Skin of body (tissue), 2 donors: ENCODE data around the gene TNFSF9. TPM values are rescaled to one million over a fixed set of nuclear protein-coding genes. Genes with fewer than 3 reads are reported as not detected.
"Not testable (repeated sequence)": the region's sequence is repeated elsewhere in the genome, so short reads cannot be mapped to it uniquely, and the experiment has no call there.

Experiments
- DNase-seq: peaks from one replicate; lab custom pipeline; 2025; lab: John Stamatoyannopoulos, UW
- total RNA-seq: library from RNA; depleted of rRNA; stranded (reverse); fragments of >200 nt; gene quantifications from one replicate; pipeline ENCODE4 v1.2.3, GENCODE V29; 2014

Gene TNFSF9
- total RNA-seq, 1 donor from 2014 or later: 0.69 TPM

DNA sequence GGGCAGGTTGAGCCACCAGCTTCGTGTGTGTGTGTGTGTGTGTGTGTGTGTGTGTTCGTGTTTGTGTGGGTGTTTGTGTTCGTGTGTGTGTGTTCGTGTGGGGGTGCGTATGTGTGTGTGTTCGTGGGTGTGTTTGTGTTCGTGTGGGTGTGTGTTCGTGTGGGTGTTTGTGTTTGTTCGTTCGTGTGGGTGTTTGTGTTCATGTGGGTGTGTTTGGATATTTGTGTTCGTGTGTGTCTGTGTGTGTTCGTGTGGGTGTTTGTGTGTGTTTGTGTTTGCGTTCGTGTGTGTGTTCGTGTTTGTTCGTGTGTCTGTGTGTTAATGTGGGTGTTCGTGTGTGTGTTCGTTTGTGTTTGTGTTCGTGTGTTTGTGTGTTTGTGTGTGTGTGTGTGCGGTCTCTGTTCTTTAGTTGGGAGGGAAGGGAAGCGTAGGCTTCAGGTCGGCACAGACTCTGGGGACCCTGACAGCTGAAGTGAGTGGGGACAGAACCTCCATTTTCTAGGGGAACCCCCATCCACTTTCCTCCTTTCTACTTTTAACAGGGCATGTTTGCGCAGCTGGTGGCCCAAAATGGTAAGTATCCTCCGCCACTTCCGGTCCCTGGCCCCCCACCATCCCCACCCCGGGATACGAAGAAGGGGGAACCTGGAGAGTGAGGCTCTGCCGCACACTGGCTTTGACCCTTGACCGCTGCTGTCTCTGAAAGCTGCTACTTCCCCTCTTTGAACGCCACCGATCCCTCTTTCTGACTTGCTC lies 1.6 kb downstream of the TNFSF9 start:
- no peak for DNase-seq

GRCh38 chr19:6533000-6533328 lies 2.1 kb downstream of the TNFSF9 start:
- no peak for DNase-seq

- DNase-seq: no peak
These were observed 3.1 kb downstream of the TNFSF9 start for GRCh38 chr19:6533746-6534418.

GRCh38 chr19:6534451-6535093 lies 3.7 kb downstream of the TNFSF9 start:
- no peak for DNase-seq

DNA sequence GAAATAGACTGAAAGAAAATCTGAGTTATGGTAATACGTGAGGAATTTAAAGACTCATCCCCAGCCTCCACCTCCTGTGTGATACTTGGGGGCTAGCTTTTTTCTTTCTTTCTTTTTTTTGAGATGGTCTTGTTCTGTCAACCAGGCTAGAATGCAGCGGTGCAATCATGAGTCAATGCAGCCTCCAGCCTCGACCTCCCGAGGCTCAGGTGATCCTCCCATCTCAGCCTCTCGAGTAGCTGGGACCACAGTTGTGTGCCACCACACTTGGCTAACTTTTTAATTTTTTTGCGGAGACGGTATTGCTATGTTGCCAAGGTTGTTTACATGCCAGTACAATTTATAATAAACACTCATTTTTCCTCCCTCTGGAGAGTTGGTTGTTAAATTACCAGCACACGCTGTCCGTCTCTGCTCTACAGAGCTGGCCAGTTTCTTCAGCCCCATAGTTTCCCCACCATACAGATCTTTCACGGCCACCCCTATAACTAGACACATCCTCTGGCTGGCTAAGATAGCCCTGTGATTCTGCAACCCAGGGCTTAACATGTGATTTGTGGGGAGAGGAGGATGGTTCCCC lies 4.8 kb downstream of the TNFSF9 start:
- no peak for DNase-seq

GRCh38 chr19:6539514-6539913 lies 8.7 kb downstream of the TNFSF9 start:
- no peak for DNase-seq

DNA sequence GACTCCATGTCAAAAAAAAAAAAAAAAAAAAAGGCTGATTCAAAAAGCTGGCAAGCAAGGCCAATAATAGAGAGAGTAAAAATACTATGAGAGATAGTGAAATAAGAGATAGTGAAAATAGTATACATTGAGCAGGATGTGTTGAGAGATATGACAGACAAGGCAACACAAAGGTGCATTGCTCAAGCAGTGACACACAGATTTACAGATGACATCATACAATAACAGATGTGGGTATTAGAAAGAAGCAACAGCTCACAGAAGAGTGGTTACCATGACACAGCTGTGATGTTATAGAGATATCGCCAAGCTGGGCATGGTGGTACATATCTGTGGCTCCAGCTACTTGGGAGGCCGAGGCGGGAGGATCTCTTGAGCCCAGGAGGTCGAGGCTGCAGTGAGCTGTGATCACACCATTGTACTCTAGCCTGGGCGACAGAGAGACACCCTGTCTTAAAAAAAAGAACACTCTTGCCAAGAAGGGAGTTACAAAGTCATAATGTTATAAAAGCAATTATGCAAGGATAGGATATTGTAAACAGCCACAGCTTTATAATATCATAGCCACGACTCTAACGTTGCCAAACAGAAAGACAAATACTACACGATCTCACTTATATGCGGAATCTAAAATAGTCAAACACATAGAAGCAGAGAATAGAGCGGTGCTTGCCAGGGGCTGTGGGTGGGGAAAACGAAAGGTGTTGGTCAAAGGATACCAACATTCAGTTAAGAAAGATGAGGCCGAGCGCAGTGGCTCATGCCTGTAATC lies 10.3 kb downstream of the TNFSF9 start:
- no peak for DNase-seq

DNA sequence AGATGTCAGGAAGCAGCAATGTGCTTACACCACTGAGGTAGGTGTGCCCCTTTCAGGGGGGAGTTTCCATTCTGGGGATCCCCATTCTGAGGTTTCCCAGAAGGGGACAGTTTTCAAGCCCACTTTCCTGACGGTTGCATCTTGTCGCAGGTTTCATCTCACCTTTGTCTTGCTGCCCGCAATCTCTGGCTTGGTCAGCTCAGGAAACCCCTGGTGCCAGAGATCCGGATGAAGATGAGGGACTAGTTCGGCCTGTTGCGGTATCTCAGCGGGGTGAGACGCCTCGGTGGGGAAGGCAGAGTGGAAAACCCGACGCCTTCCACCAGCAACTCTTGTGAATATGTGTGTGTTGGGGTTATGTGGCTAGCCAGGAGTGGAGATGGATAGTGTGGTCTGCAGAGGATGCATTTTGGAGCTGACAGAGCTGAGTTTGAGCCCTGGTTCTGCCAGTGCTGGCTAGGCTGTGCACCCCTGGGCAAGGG lies 13.1 kb downstream of the TNFSF9 start:
- DNase-seq: no peak

DNA sequence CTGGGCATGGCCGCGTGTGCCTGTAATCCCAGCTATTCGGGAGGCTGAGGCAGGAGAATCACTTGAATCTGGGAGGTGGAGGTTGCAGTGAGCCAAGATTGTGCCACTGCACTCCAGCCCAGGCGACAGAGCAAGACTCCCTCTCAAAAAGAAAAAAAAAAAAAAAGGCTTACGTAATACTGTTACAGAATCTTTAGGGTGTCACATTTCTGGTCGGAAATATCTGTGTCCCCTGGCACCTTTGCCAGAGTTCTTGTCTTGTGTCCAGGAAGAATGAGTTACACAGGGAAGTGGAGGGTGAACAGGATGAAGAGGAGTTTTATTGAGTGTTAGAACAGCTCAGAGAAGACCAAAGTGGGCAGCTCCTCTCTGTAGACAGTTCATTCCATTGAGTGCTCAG lies 19.9 kb downstream of the TNFSF9 start:
- not testable (repeated sequence) for DNase-seq

- no peak for DNase-seq
These were observed 20.3 kb downstream of the TNFSF9 start for GRCh38 chr19:6551091-6551490.

DNA sequence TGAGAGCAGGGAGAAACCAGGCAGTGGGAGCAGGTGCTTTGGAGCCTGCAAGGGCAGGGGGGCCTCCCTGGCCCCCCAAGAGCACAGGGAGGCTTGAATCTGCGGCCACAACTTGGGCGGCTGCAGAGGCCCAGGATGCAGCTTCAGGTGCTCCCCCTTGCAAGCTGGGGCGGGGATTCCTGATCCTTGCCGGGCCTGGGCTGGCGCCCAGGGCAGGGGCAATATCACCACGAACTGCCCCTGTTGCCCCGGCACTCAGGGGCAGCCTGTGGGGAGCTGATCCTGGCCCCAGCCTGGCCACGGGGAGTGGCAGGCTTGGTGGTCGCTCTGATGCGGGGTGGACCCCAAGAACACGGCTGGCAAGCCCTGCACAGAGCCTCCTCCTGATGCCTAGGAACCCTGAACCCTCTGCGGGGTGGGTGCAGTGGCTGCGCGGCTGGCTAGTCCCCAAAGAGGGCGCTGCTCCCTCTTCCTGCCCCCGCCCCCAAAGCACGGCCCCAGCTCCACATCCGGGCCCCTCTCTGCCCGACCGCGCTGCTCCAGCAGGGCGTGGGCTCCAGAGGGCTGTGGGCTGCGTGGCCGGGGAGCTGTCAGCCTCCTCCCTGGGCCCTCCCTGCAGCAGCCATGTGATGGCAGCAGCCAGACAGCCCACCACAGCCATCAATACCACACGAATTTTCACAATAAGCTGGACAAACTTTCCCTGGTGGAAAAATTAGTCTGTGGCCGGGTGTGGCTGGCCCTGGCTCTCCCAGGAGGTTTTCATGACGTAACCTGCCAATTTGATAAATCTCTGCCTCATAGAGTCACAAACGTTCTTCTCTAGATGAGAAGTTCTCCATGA lies 21.0 kb downstream of the TNFSF9 start:
- no peak for DNase-seq

DNA sequence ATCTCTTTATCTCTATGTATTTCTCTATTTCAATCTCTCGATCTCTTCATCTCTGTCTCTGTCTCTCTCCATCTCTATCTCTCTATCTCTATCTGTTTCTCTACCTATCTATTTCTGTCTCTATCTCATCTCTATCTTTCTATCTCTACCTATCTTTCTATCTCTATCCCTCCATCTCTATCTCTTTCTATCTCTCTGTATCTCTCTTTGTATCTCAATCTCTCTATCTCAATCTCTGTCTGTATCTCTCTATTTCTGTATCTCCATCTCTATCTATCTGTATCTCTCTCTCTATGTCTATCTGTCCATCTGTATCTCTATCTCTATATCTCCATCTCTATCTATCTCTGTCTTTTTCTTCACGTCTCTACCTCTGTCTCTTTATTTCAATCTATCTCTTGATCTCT lies 25.2 kb downstream of the TNFSF9 start:
- no peak for DNase-seq

GRCh38 chr19:6556480-6557195 lies 25.8 kb downstream of the TNFSF9 start:
- no peak for DNase-seq

GRCh38 chr19:6562437-6562836 lies 31.6 kb downstream of the TNFSF9 start:
- not testable (repeated sequence) for DNase-seq

DNA sequence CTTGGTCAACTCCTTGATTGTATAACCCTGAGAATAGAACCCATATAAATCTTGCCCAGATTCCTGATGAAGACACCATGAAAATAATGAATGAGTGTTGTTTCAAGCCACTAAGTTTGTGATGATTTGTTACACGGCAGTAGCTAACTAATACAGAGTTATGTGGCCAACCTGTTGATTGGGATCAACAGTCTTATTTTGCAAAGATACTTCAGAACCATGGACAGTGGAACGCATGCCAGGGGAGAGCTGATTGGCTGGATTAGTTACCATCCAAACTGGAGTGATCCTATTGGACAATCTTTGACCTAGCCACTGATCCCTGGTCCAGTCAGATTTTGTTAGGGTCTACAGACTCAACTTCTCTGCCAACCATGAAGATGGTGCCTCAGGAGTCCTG lies 33.6 kb downstream of the TNFSF9 start:
- no peak for DNase-seq

DNA sequence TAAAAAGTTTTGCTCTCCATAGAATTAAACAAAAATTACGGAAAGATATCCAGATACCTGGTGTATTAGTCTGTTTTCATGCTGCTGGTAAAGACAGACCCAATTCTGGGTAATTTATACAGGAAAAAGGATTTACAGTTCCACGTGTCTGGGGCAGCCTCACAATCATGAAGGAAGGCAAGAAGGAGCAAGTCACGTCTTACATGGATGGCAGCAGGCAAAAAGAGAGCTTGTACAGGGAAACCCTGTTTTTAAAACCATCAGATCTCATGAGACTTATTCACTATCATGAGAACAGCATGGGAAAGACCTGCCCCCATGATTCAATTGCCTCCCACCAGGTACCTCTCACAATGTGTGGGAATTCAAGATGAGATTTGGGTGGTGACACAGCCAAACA lies 35.9 kb downstream of the TNFSF9 start:
- DNase-seq: not testable (repeated sequence)

DNA sequence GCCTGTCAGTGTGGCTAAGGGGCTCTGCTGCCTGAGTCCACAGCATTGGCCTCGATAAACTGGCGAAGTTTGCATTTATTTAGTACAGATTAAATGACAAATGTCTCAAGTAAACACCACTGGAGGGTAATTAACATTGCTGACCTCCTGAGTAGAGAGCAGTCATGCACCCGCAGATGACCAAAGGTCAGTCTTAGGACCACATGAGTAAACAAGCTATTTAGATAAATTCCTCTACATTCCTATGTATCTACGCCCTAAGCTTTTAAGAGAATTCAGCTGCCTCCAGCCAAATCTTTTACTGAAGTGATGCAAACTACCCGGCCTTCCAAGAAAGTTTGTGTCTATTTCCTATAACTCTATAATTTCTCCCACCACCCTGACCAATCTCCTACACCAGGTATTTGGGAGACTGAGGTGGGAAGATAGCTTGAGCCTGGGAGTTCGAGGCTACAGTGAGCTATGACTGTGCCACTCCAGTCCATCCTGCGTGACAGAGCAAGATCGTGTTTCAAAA lies 37.2 kb downstream of the TNFSF9 start:
- DNase-seq: no peak

GRCh38 chr19:6568816-6569215 lies 38.0 kb downstream of the TNFSF9 start:
- no peak for DNase-seq

DNA sequence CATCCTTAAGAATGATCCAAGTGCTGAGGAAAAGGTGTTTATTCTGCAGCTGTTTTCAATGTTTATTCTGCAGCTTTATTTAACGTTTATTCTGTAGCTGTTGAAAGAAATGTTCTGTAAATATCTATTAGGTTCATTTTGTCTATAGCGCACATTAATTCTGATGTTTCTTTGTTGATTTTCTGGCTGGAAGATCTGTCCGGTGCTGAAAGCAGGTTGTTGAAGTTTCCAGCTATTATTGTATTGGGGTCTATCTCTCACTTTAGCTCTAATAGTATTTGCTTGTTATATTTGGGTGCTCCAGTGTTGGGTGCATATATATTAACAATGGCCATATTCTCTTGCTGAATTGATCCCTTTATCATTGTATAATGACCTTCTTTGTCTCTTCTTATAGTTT lies 39.9 kb downstream of the TNFSF9 start:
- no peak for DNase-seq

- DNase-seq: no peak
These were observed 40.3 kb downstream of the TNFSF9 start for GRCh38 chr19:6571167-6571566.
